ENCODE data around the gene TMEM140. TPM values are rescaled to one million over a fixed set of nuclear protein-coding genes. Genes with fewer than 3 reads are reported as not detected.

The TMEM140 gene
- total RNA-seq, 1 experiment from 2014 or later: 2.2 TPM

- peak overlapping the region; percentile 76 for H3K27ac ChIP-seq
- H3K4me3 ChIP-seq: peak overlapping the region; percentile 40
- H3K27me3 ChIP-seq (replicated peaks): no peaks in the 10 kb centered on the region
- no peaks in the 10 kb centered on the region for H3K9me3 ChIP-seq (replicated peaks)
- DNase-seq (ENCODE audit: low read depth in 1 of 2, low spot score in 2 of 2): no peak
- peaks cover 20% of the 10 kb centered on the region for H3K4me1 ChIP-seq (replicated peaks)
- H3K36me3 ChIP-seq: no peaks in the 10 kb centered on the region
These were observed 452 bp upstream of the TMEM140 start for GRCh38 chr7:135147341-135147898.

- H3K27ac ChIP-seq: no peak overlapping the region
- no peaks in the 10 kb centered on the region for H3K36me3 ChIP-seq
- H3K4me3 ChIP-seq: no peak overlapping the region
- H3K4me1 ChIP-seq (replicated peaks): peaks cover 20% of the 10 kb centered on the region
- H3K9me3 ChIP-seq (replicated peaks): no peaks in the 10 kb centered on the region
- no peaks in the 10 kb centered on the region for H3K27me3 ChIP-seq (replicated peaks)
- DNase-seq (ENCODE audit: low read depth in 1 of 2, low spot score in 2 of 2): no peak
These were observed 2.4 kb downstream of the TMEM140 start for GRCh38 chr7:135150072-135150782.

GRCh38 chr7:135151132-135151531 is 3.3 kb downstream of the TMEM140 start:
- H3K36me3 ChIP-seq: no peaks in the 10 kb centered on the region
- no peaks in the 10 kb centered on the region for H3K27me3 ChIP-seq (replicated peaks)
- no peak overlapping the region for H3K27ac ChIP-seq
- H3K4me3 ChIP-seq: no peak overlapping the region
- DNase-seq (ENCODE audit: low read depth in 1 of 2, low spot score in 2 of 2): no peak
- H3K4me1 ChIP-seq (replicated peaks): peaks cover 20% of the 10 kb centered on the region
- peaks cover 2% of the 10 kb centered on the region for H3K9me3 ChIP-seq (replicated peaks)

- Histone ChIP-seq H3K4me3 (no peak overlapping the region), H3K4me1 (replicated peaks) (peaks cover 20% of the 10 kb centered on the region), H3K27ac (no peak overlapping the region), H3K36me3 (no peaks in the 10 kb centered on the region), H3K27me3 (replicated peaks) (no peaks in the 10 kb centered on the region), H3K9me3 (replicated peaks) (peaks cover 4% of the 10 kb centered on the region)
- no peak for DNase-seq (ENCODE audit: low read depth in 1 of 2, low spot score in 2 of 2)
These were observed 3.7 kb downstream of the TMEM140 start for GRCh38 chr7:135151533-135151932.

GRCh38 chr7:135152442-135152841 is 4.6 kb downstream of the TMEM140 start:
- H3K4me1 ChIP-seq (replicated peaks): peaks cover 15% of the 10 kb centered on the region
- H3K4me3 ChIP-seq: no peak overlapping the region

GRCh38 chr7:135154734-135155133 is 6.9 kb downstream of the TMEM140 start:
- Histone ChIP-seq H3K4me3 (no peak overlapping the region), H3K27ac (no peak overlapping the region), H3K36me3 (no peaks in the 10 kb centered on the region), H3K9me3 (replicated peaks) (peaks cover 8% of the 10 kb centered on the region), H3K4me1 (replicated peaks) (peaks cover 6% of the 10 kb centered on the region), H3K27me3 (replicated peaks) (no peaks in the 10 kb centered on the region)
- DNase-seq (ENCODE audit: low read depth in 1 of 2, low spot score in 2 of 2): no peak

More at GRCh38 chr7:135152442-135152841, 4.6 kb downstream of the TMEM140 start:
- no peak for DNase-seq (ENCODE audit: low read depth in 1 of 2, low spot score in 2 of 2)
- H3K27ac ChIP-seq: no peak overlapping the region
- no peaks in the 10 kb centered on the region for H3K36me3 ChIP-seq
- no peaks in the 10 kb centered on the region for H3K27me3 ChIP-seq (replicated peaks)
- peaks cover 8% of the 10 kb centered on the region for H3K9me3 ChIP-seq (replicated peaks)

GRCh38 chr7:135156290-135156689 is 8.4 kb downstream of the TMEM140 start:
- peaks cover 20% of the 10 kb centered on the region for H3K4me1 ChIP-seq (replicated peaks)
- no peaks in the 10 kb centered on the region for H3K27me3 ChIP-seq (replicated peaks)
- no peak overlapping the region for H3K4me3 ChIP-seq
- H3K27ac ChIP-seq: no peak overlapping the region
- H3K36me3 ChIP-seq: no peaks in the 10 kb centered on the region
- peaks cover 8% of the 10 kb centered on the region for H3K9me3 ChIP-seq (replicated peaks)
- DNase-seq (ENCODE audit: low read depth in 1 of 2, low spot score in 2 of 2): no peak

DNA sequence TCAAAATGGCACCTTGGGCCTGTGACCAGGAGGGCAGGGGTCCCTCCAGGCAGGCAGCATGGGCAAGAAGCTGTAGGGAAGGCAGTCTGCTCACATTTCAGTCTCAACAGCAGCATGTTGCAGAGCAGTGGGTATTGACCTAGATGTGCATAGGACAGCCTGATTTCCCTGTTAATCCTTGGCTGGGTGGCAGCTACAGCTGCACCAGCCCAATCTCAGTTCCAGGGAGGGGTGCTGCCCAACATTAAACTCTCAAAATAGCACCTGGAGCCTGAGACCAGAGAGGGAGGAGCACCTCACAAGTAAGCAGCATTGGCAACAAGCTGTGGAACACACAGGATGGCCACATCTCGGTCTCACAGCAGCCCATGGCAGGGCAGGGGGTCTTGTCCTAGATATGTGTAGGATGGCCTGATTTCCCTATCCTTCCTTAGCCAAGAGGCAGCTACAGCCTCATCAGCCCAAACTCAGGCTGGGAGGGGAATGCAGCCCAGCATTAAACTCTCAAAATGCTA is 10.3 kb downstream of the TMEM140 start:
- Histone ChIP-seq H3K9me3 (replicated peaks) (peaks cover 8% of the 10 kb centered on the region), H3K36me3 (no peaks in the 10 kb centered on the region), H3K4me1 (replicated peaks) (peaks cover 20% of the 10 kb centered on the region), H3K27ac (no peak overlapping the region), H3K27me3 (replicated peaks) (no peaks in the 10 kb centered on the region), H3K4me3 (no peak overlapping the region)
- DNase-seq (ENCODE audit: low read depth in 1 of 2, low spot score in 2 of 2): no peak

DNA sequence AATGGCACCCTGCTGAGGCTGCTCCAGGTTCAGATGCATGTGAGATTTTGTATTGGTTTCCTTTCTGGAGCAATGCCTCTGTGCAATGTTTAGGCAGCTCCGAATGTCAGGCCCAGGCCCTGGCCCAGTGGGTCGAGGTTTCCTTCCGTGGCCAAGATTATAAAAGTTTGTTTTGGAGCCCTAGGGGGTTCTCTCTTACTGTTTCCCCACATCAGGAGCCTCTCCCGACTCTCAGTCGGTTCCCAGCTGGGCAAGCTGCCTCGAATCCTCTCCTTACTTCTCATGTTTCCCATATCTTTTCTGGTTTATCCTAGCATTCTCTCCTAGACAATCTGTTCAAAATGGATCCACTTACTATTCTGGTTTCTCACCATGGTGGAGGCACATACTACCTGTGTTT is 11.0 kb downstream of the TMEM140 start:
- Histone ChIP-seq H3K4me1 (replicated peaks) (peaks cover 20% of the 10 kb centered on the region), H3K27me3 (replicated peaks) (no peaks in the 10 kb centered on the region), H3K27ac (no peak overlapping the region), H3K4me3 (no peak overlapping the region), H3K9me3 (replicated peaks) (peaks cover 8% of the 10 kb centered on the region), H3K36me3 (peaks cover 3% of the 10 kb centered on the region)
- no peak for DNase-seq (ENCODE audit: low read depth in 1 of 2, low spot score in 2 of 2)

- no peak overlapping the region for H3K4me3 ChIP-seq
- peak overlapping the region; percentile 33 for H3K27ac ChIP-seq
- peaks cover 10% of the 10 kb centered on the region for H3K36me3 ChIP-seq
- DNase-seq (ENCODE audit: low read depth in 1 of 2, low spot score in 2 of 2): no peak
- peaks cover 20% of the 10 kb centered on the region for H3K4me1 ChIP-seq (replicated peaks)
- H3K27me3 ChIP-seq (replicated peaks): no peaks in the 10 kb centered on the region
- H3K9me3 ChIP-seq (replicated peaks): peaks cover 8% of the 10 kb centered on the region
These were observed 11.7 kb downstream of the TMEM140 start for GRCh38 chr7:135159359-135160085.

DNA sequence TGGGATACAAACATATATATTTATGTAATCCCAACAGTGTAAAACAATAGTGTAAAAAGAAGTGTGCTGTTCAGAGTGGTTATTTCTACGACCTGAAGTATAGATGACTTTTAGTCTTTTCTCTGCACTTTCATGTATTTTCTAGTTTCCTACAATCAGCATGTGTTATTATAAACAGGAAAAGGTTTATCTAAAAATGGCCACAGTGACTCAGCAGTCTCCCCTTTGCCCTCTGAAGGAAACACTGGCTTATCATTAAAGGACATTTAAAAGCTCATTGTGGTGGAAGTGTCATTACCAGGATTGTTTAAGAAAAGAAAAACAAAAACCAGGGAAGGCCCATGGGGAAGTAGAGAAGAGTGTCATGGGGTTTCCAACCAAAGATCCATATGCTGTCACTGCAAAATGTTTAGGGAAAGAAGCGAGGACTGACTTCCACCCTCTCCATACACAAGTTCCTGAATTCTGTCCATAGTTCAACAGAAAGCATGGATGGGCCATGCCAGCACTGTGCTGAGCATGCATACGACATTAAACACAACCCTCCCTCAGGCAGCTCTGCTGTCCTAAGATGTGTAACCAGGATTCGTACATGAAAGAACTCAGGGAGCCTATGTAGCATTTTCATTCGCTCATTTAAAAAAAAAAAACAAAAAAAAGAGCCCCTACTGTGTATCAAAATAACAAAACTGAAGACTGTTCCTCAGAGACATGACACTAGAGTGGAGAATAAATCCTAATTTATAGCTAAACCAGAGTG is 12.4 kb downstream of the TMEM140 start:
- H3K36me3 ChIP-seq: peaks cover 17% of the 10 kb centered on the region
- H3K27ac ChIP-seq: peak overlapping the region; percentile 33
- peaks cover 20% of the 10 kb centered on the region for H3K4me1 ChIP-seq (replicated peaks)
- peak in 1 of 2 experiments; percentile 44 for DNase-seq (ENCODE audit: low read depth in 1 of 2, low spot score in 2 of 2)
- H3K4me3 ChIP-seq: no peak overlapping the region
- no peaks in the 10 kb centered on the region for H3K27me3 ChIP-seq (replicated peaks)
- H3K9me3 ChIP-seq (replicated peaks): peaks cover 8% of the 10 kb centered on the region

- Histone ChIP-seq H3K27ac (peak overlapping the region; percentile 33; the same call in 1 of the 2 replicates), H3K9me3 (replicated peaks) (peaks cover 6% of the 10 kb centered on the region), H3K4me1 (replicated peaks) (peaks cover 20% of the 10 kb centered on the region), H3K4me3 (no peak overlapping the region), H3K27me3 (replicated peaks) (no peaks in the 10 kb centered on the region), H3K36me3 (peaks cover 25% of the 10 kb centered on the region)
- DNase-seq (ENCODE audit: low read depth in 1 of 2, low spot score in 2 of 2): no peak
These were observed 13.2 kb downstream of the TMEM140 start for GRCh38 chr7:135160858-135161653.

DNA sequence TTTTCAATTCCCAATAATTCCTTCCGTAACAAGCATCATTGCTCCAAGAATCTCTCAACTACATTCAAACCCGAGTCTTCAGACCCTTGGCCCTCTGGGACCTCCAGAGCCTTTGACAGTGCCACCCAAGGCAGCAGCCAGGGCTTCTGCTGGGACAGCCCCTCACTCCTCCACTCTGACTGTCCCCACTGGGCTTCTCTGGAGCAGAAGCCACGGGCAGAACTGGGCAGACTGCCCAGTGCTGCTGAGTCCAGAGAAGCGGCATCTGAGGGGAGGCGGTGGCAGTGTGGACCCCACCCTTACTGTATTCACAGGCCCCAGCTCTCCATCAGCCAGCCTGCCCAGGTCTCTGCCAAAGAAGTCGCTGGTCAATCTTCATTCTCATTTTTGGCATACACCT is 13.8 kb downstream of the TMEM140 start:
- no peak for DNase-seq (ENCODE audit: low read depth in 1 of 2, low spot score in 2 of 2)
- H3K4me3 ChIP-seq: no peak overlapping the region
- H3K9me3 ChIP-seq (replicated peaks): peaks cover 4% of the 10 kb centered on the region; the same call in 1 of the 2 replicates
- peaks cover 20% of the 10 kb centered on the region for H3K4me1 ChIP-seq (replicated peaks)
- peaks cover 31% of the 10 kb centered on the region for H3K36me3 ChIP-seq
- H3K27ac ChIP-seq: no peak overlapping the region
- no peaks in the 10 kb centered on the region for H3K27me3 ChIP-seq (replicated peaks)
